A673 (cell line): ENCODE results near the gene DUSP5.

ENCODE experiments used
- EZH2 ChIP-seq: fragments of 200-600 bp; sonication (generic); IDR thresholded peaks from 2 replicates; pipeline ENCODE4 v1.6.1; 2017; ENCODE audit warnings: borderline replicate concordance, low read depth, mild to moderate bottlenecking, mixed read lengths, antibody characterized with exemption, low read length; ENCODE audit not compliant: poor library complexity, severe bottlenecking
- TF ChIP-seq, protein P1 (sequence below): fragments of 300-800, 200-600 bp; sonication (generic); conservative IDR thresholded peaks from 2 replicates; pipeline ENCODE4 v1.5.1; 2017; ENCODE audit warnings: low read depth, mild to moderate bottlenecking, antibody characterized with exemption, low read length, moderate library complexity, mixed read lengths

DNA sequence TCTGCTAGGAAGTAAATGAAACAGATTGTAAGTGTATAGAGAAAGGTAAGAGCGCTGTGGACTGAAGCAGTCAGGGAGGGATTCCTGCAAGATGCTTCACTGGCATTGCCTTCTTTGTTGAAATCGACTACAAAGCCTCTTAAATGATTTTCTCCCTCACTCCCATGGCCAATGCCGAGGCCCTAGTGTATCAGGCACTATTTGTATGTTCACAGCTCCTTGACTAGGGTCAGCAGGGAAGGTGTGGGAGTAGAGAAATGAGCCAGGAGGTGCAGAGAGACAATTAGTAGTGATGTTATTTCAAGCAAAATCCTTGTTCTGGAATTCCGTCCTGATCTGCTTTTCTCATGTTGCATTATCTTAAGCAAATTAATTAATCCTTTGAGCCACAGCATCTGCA, 22.9 kb upstream of the DUSP5 start:
- TF ChIP-seq, protein P1, sequence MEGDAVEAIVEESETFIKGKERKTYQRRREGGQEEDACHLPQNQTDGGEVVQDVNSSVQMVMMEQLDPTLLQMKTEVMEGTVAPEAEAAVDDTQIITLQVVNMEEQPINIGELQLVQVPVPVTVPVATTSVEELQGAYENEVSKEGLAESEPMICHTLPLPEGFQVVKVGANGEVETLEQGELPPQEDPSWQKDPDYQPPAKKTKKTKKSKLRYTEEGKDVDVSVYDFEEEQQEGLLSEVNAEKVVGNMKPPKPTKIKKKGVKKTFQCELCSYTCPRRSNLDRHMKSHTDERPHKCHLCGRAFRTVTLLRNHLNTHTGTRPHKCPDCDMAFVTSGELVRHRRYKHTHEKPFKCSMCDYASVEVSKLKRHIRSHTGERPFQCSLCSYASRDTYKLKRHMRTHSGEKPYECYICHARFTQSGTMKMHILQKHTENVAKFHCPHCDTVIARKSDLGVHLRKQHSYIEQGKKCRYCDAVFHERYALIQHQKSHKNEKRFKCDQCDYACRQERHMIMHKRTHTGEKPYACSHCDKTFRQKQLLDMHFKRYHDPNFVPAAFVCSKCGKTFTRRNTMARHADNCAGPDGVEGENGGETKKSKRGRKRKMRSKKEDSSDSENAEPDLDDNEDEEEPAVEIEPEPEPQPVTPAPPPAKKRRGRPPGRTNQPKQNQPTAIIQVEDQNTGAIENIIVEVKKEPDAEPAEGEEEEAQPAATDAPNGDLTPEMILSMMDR = no peak
- TF ChIP-seq EZH2 = no peak
